GM21390 (cell line): Measurements from ENCODE around the gene UNC93B1.
A peak's percentile ranks its signal among the peaks of the same experiment; 100 is the strongest.

ENCODE experiments used
- ATAC-seq: cut with Tn5 transposase; IDR thresholded peaks from one replicate; pipeline ENCODE4 v1.9.1; 2021; ENCODE audit not compliant: unreplicated experiment

The UNC93B1 gene

DNA sequence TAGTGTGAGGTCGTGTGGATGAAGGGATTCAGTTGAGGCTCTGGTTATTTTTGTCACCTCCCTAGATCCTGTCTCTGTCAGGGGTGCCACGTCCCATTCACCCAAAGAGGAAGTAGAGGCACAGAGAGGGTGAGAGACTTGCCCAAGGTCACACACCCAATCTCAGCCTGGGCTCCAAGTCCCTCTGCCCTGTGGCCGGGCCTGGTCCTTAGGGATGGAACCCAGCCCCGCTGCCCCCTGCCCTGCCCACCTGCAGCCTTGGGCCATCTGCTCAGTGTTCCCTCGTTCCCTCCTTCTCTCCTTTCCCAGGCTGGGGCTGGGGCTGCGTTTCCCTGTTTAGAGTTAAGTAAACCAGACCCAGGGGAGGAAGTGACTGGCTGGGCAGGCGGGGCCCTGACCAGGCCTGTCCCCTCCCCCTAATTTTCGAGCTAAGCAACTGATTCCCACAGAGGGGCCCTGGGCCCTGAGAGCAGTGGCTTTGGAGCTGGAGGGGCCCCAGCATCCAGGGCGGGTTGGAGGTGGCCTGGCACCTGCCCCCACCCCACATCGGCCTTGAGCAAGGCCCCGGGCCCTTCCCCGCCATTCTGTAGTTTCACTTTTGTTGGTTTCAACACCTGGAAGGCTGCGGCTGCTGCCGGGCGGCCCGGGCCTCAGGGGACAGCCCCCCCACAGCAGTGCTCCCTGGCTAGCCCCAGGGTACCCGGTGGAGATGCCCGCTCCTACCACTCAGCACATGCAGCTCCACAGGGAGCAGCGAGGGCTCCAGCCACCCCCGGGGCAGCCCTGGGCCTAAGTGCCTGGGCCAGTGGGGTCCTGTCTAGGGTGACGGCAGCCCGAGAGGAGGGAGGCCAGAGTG is 36.4 kb upstream of the UNC93B1 start:
- ATAC-seq, result peak; percentile 41

DNA sequence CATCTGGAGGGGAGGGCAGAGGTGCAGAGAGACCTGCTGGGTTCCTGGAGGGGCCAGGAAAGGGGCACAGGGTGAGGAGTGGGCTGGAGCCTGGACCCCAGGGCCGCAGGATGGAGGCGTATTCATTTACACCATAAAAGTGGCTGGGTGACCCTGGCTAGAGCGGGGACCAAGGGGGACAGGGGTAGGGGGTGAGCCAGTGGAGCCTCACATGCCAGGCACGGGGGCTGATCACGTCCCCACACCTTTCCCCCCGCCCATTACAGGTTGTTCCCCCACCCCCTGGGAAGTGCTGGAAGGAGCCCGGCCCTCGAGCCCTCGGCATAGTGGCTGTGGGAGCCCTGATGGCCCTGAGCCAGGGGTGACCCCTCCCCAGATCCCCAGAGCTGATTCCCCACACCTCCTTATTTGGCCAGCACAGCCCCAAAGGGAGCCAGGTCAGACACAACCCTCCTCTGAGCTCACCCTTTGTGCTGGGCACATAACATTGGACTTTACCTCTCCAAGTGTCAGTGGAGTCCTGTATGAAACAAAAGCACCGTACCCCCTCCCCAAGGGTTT is 35.7 kb upstream of the UNC93B1 start:
- no peak for ATAC-seq

DNA sequence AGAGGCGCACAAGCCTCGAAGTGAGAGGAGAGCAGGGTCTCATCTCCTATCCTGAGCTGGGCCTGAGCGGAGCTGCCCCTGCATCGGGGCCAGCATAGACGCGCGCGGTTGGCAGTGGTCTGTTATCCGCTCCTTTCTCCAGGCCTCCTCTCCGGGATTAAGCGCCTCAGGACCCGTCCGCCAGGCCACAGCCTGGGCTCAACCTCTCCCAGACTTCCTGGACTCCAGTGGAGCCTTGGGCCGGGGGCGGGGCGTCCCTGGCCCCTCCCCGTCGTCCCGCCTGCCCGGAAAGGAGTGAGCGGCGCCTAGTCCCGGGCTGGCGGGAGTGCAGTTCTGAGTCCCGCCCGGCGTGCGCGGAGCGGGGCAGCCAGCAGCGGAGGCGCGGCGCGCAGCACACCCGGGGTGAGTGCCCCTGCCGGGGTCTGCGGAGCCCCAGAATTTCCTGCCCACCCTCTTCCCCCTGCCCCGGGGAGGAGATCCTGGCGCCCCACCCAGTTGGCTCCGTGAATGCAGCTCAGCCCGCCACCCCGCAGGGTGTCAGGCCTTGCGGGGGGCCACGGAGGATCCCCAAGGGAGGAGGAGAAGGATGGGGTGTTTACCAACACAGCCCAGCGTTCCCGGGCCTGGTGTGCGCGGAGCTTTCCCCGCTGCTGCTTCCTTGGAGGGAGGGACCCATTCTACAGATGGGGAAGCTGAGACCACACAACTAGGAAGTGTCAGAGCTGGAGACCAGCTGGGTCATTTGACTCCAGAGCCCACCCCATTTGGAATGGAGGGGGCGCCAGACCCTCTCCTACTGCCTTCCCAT is 35.0 kb upstream of the UNC93B1 start, which contains the start of gene TCIRG1:
Gene TCIRG1 (plus strand): TSS at position 308 of the 808 bp plus-strand sequence. CDS start 2,247 bp downstream, outside the sequence.
- peak; percentile 58 for ATAC-seq

DNA sequence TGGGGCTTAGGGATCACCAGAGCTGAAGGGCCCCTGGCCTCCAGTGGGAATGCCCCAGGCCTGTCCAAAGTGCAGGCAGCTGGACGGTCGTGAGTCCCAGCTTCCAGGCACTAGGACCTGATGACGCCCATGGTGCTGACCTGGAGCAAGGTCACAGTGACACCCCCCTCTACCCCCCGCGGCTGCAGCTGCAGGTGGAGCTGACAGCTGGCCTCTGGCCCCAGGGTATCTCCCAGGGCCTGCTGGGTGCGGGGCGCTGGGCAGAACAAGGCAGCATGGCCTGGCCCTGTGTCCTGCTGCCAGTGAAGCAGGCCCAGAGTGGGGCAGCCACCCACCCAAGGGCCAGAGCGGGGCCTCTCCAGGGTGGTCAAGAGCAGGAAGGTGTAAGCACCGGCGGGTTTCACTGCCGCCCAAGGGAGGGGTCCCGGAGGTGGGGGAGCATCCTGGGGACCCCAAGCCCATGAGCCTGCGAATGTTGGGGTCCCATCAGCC is 34.4 kb upstream of the UNC93B1 start:
- ATAC-seq, result no peak

DNA sequence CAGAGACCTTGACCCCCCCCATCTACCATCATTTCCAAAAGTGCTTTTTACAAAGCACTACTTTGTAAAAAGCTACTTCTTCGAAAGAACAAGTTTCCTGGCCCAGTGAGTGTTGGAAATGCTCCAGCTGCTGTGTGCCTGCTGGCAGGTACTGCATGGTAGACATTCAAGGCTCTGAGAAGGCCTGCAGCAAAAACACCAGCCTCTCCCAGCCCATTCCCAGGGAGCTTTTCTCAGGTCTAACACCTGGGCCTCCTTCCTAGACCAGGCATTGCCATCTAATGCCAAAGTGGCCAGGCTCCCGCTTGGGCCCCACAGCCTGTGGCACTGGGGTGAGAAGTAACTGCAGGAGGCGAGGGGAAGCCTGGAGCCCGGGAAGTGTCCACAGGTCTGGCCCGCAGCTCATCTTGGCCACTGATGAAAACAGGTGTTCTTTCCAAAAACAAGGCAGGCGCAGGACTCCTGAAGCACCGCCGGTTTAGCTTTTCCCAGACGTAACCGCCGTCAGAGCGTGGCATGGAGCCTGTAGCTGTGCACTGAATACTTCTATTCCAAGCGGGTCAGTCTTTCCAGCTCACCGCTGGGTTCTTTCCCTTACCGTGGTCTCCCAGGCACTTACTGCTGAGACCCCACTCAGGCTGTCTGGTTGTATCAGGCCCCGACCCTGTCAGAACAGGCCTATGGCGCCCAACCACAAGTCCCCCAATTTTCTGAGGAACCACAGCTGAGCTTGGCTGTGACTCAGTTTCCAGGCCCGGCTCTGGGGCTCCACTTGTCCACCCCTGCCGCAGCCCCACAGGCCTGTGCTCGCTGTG is 33.7 kb upstream of the UNC93B1 start:
- no peak for ATAC-seq

DNA sequence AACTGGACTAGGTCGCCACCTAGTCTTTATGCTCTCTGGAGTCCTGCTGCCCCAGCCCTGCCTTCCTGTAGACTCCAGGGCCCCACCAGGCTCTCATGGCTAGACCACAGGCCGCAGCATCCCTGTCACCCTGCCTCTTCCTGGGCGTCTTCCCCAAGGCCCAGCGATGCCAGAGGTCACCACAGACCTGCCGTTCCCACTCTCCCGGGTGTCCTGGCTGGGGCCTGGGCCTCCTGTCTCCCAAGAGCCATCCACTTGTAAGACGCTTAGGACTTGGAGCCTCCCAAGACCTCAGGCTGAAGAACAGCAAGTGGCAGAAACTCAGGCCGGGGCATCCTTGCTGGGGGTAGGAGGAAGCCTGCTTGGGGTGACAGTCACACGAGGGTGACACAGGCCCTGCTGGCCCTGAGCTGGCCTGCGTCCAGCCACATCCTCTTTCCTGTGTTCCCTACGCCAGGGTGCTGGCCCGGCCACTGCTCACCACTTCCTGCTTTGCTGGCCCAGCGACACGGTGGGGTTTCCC is 32.9 kb upstream of the UNC93B1 start:
- no peak for ATAC-seq

DNA sequence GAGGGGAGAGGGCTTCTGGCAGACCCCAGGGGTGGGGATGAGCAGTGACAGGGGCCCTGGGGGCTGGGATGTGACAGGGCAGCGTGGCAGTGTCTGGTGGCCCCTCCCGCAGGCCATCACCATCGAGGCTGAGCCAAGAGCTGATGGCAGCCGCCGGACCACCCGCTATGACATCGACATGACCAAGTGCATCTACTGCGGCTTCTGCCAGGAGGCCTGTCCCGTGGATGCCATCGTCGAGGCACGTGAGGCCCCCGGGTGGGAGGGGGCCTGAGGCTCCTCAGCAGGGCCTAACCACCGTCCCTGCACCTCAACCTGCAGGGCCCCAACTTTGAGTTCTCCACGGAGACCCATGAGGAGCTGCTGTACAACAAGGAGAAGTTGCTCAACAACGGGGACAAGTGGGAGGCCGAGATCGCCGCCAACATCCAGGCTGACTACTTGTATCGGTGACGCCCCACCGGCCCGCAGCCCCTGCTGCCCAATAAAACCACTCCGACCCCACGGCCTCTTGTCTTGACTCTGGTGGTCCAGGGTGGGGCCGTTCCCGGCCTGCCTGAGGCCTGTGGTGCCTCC is 32.3 kb upstream of the UNC93B1 start:
- ATAC-seq, result no peak

DNA sequence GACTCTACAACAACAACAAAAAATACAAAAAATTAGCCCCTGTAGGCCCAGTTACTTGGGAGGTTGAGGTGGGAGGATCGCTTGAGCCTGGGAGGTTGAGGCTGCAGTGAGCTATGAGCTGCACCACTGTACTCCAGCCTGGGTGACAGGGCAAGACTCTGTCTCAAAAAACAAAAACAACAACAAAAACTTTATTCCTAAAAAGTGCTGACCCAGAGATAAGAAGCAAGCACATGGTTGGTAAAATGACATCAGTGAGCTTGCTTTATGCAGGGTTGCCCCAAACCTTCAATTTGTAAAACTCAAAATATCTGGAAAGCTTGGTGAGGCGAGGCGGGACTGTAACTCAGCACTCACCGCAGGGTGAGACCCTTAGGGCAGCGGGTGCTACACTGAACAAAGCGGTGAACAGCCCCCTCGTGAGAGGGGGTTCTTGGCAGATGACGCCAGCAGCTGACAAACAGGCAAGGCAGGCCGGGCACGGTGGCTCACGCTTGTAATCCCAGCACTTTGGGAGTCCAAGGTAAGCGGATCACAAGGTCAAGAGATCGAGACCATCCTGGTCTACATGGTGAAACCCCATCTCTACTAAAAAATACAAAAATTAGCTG is 31.5 kb upstream of the UNC93B1 start:
- ATAC-seq, result no peak

DNA sequence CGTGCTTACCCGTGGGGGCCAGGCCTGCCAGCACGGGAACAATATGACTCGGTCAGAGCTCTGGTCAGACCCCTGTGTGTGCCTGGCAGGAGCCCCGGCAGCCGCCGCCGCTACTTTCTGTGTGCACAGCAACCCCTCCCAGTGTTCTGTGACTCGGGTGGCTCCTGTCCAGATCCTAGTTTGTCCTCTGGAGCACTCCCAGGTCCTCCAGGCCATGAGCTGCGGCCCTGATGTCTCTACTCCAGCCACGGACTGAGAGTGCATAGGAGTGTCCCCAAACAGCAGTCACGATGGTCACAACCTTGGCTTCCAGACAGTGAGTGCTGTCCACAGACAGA is 29.8 kb upstream of the UNC93B1 start:
- ATAC-seq, result no peak

DNA sequence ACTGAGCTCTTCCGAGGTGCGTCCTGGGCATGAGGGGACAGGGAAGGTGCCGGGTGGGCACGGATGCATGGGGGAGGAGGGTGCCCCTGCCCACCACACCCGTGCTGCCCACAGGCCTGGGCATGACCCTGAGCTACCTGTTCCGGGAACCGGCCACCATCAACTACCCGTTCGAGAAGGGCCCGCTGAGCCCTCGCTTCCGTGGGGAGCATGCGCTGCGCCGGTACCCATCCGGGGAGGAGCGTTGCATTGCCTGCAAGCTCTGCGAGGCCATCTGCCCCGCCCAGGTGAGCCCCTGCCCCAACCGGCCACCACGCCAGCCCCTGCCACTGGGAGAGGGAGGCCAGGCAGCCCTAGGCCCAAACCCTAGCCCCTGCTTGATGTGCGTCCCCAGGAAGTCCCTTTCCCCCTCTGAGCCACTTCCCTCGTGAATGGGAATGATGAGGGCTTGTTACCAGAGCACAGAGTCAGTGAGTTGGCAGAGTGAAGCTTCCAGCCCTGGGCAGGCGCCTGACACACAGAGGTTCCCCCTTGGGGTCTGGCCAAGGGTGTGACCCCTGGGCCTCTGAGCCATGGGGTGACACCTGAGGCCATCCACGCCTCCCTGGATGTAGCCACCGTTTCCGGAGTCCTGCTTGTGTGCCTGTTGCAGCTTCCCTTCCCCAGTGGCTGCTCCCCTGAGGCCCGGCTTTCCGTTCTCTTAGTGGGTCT is 29.3 kb upstream of the UNC93B1 start:
- ATAC-seq, result no peak

DNA sequence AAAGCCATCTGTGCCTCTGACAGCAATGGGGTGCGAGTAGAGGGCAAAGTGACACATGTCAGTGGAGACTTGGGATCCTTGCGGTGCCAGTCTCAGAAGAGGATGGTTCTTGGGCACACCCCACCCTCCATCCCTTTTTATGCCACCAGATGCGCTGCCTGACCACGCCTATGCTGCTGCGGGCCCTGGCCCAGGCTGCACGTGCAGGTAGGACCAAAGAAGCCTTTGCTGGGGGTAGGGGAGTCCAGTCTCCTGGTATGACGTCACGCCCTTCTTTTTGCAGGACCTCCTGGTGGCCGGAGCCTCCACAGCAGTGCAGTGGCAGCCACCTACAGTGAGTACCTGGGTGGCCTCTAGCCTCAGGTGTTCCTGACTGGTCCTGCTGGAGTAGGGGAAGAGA is 28.1 kb upstream of the UNC93B1 start:
- no peak for ATAC-seq

DNA sequence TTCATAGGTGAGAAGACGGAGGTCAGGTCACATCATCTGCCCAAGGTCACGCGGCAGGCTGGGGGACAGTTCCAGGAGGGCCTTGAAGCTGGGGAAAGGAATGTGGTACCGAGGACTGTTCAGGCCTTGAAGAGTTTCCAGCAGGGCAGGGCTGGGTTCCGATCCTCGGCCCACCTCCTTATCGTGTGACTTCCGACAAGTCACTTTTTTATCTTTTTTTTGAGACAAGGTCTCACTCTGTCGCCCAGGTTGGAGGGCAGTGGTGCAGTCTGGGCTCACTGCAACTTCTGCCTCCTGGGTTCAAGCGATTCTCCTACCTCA is 27.2 kb upstream of the UNC93B1 start:
- no peak for ATAC-seq

DNA sequence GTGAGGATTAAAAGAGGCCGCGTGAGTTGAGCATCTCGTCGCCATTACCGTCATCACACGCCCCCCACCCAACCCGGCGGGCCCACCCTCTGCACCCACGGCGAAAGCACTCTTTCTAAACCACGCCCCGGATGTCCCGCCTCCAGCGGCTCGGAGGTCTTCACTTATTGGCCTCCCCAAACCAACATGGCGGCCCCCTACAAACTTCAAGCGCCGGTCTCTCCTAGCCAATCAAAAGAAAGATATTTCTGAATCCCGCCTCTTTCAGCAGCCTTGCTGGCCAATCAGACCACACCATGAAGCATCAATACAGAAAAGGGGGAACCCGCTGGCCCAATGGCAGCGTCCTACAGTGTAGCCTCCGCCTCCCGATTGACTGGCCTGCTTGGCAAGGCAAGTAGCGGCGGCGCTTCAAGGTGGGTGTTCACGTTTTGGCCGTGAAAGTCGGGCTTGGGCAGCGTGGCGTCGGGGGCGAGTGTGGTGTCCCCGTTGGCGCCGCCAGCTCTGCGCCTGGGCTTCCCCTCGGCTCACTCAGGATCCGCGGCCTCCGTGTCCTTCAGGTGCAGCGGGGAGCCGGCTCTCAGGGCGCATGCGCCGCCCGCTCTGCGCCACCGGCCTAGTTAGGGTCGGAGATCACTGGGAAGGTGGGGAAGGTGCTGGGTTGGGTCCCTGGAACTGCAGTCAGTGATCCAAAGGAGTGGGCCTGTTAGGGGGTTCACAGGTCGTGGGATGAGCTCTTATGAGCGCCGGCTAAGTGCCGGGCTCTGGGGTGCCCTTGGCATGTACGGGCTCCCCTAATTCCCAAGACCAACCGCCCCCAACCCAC is 26.6 kb upstream of the UNC93B1 start, which contains the start of gene NDUFS8:
Gene NDUFS8 (plus strand): TSS at position 364 of the 826 bp plus-strand sequence. CDS start 1,471 bp downstream, outside the sequence.
- ATAC-seq, result peak; percentile 95

DNA sequence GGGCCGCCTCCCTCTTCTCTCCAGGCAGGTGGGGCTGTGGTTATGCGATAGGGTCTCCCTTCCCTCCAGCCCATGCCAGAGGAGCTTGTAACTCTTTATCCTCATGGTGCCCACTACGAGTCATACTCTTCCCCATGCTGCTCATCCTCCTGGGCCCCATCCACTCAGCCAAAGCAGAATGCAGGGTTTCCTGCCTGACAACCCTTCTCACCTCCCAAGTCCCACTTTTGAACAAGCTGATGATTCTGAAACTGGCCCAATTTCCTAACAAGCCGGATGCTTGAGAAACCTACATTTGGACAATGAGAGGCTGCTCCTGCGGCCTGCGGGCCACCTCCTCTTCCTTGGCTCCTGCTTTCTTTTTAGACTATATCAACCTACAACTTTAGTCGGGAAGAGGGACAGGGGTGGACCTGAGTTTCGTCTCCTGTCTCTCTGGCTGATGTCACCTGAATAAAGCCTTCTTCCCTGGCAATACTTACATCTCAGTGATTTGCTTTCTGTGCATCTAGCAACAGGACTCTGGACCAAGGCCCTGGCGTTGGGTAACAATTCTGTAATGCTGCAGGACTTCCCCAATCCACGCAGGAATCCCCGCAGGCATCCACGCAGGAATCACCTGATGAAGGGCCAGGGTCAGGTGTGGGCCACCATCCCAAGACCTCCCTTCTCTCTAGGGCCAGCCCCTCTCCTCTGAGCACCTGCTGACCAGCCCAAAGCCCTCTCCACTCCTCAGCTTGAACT is 25.1 kb upstream of the UNC93B1 start:
- no peak for ATAC-seq

DNA sequence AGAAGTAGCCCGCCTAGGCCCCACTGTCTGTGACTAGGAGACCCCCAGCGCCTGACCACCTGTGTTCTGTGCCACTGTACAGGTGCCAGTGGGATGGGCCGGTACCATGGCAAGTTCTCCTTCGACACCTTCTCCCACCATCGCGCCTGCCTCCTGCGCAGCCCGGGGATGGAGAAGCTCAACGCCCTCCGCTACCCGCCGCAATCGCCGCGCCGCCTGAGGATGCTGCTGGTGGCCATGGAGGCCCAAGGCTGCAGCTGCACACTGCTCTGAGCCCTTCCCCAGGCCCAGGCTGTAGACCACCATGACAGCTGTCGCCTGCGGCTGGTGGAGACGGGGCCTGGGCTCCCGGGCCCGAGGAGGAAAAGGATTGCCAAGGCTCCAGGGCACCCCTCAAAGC is 23.8 kb upstream of the UNC93B1 start:
- no peak for ATAC-seq

DNA sequence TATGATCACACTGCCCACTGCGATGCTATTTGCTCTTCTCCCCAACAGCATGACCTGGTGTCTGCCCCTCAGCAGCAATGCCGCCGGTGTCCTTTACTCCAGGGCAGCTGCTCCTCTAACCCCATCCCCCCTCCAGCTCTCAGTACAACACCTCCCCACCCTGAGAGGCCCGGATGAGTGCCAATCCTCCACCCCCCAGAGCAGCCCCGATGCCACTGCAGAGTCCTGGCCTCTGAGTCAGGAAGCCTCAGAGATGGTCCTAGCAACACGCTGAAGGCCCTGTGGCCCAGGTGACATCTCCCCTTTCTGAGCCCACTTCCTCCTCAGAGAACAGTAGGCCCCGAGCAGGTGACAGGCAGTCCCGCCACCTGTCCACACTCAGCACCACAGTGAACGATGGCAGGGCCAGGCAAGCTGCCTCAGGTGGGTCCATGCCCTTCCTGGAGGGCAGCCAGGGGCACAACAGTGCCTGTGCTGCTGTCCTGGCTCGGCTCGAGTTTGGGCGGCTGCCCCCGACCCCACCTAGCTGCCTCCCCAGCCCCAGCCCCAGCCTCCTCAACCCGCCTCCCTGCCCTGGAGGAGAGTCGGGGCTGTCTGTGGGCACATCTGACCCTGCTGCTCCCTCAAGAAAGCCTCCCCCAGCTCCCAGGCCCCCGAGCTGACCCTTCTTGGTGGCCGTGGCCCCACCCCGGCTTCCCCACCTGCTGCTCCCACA is 22.7 kb upstream of the UNC93B1 start:
- no peak for ATAC-seq

DNA sequence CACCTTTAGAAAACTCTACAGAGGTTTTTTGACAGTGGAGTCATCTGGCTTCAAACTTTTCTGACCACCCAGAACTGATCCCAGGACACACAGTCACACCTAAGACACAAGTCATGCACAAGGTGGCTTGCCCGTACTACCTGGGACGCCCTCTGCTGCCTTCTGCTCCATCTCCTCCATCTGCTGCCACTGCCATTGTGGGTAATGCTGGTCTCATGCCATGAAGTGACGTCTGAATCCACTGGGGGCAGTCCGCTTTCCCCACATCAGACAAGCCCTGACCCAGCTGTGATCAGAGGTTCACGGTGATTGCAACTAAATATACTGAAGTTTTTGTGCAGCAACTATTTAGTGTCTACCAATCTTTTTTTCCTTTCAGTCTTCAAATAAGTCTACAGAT is 21.1 kb upstream of the UNC93B1 start:
- no peak for ATAC-seq
